Measurements from ENCODE around the gene VEGFA.

VEGFA gene

GRCh38 chr6:43739642-43740091 lies 30.3 kb upstream of the VEGFA start:
- DNase-seq, result no peak

- DNase-seq, result no peak
Observed at GRCh38 chr6:43740321-43740960, 29.6 kb upstream of the VEGFA start.

- no peak for DNase-seq
Observed at GRCh38 chr6:43740961-43741764, 28.8 kb upstream of the VEGFA start.

- DNase-seq, result no peak
Observed at GRCh38 chr6:43741829-43742228, 28.2 kb upstream of the VEGFA start.

GRCh38 chr6:43742285-43742684 lies 27.7 kb upstream of the VEGFA start:
- no peak for DNase-seq

GRCh38 chr6:43742931-43743632 lies 26.9 kb upstream of the VEGFA start:
- DNase-seq, result no peak

GRCh38 chr6:43743682-43744381 lies 26.2 kb upstream of the VEGFA start:
- DNase-seq, result no peak

- DNase-seq, result no peak
Observed at GRCh38 chr6:43744491-43744890, 25.5 kb upstream of the VEGFA start.

- no peak for DNase-seq
Observed at GRCh38 chr6:43744931-43745727, 24.9 kb upstream of the VEGFA start.

GRCh38 chr6:43746071-43746470 lies 23.9 kb upstream of the VEGFA start:
- DNase-seq, result no peak

GRCh38 chr6:43746613-43747102 lies 23.4 kb upstream of the VEGFA start:
- no peak for DNase-seq

- no peak for DNase-seq
Observed at GRCh38 chr6:43747784-43748183, 22.2 kb upstream of the VEGFA start.

- no peak for DNase-seq
Observed at GRCh38 chr6:43748765-43749164, 21.2 kb upstream of the VEGFA start.

GRCh38 chr6:43749461-43749860 lies 20.6 kb upstream of the VEGFA start:
- DNase-seq, result no peak

GRCh38 chr6:43750622-43751021 lies 19.4 kb upstream of the VEGFA start:
- no peak for DNase-seq

GRCh38 chr6:43753570-43754183 lies 16.3 kb upstream of the VEGFA start:
- no peak for DNase-seq

- no peak for DNase-seq
Observed at GRCh38 chr6:43757966-43758616, 11.9 kb upstream of the VEGFA start.

GRCh38 chr6:43758617-43759050 lies 11.4 kb upstream of the VEGFA start:
- no peak for DNase-seq

GRCh38 chr6:43759136-43759906 lies 10.7 kb upstream of the VEGFA start:
- DNase-seq, result no peak

GRCh38 chr6:43759907-43760206 lies 10.2 kb upstream of the VEGFA start:
- DNase-seq, result no peak

All from activated CD4-positive, alpha-beta T cell treated with anti-CD3 and anti-CD28 coated beads, Interleukin-2, amount 50 U/mL, for 1 hour (primary cell).